Osteoblast (primary cell): ENCODE results near the gene MICAL3. TPM values are rescaled to one million over a fixed set of nuclear protein-coding genes. Genes with fewer than 3 reads are reported as not detected.

Source experiments
- DNase-seq: peaks from one replicate; pipeline ENCODE4 v3.0.0; 2011; ENCODE audit warnings: low spot score, mixed read lengths; ENCODE audit not compliant: insufficient read length; ENCODE audit errors: missing footprints
- H2AFZ ChIP-seq: 2 replicates; pipeline ENCODE4 v1.6.0; 2011; ENCODE audit warnings: mild to moderate bottlenecking, low read length
- H3K27ac ChIP-seq: 2 replicates; pipeline ENCODE4 v1.5.1; 2011; ENCODE audit warnings: mild to moderate bottlenecking, low read depth, low read length, moderate library complexity
- H3K27me3 ChIP-seq: 2 replicates; pipeline ENCODE4 v1.6.0; 2012; ENCODE audit warnings: mild to moderate bottlenecking, control low read depth, inconsistent platforms, low read length, moderate library complexity; ENCODE audit not compliant: insufficient read depth
- H3K36me3 ChIP-seq: 2 replicates; pipeline ENCODE4 v1.5.1; 2011; ENCODE audit warnings: mild to moderate bottlenecking, low read length, control low read depth, moderate library complexity; ENCODE audit not compliant: insufficient read depth
- H3K4me1 ChIP-seq: 2 replicates; pipeline ENCODE4 v1.5.1; 2011; ENCODE audit warnings: mild to moderate bottlenecking, low read length, control low read depth, moderate library complexity; ENCODE audit not compliant: insufficient read depth
- H3K4me2 ChIP-seq: 2 replicates; pipeline ENCODE4 v1.6.0; 2011; ENCODE audit warnings: mild to moderate bottlenecking, low read length; ENCODE audit not compliant: insufficient read depth
- H3K4me3 ChIP-seq: fragments of 200-600 bp; sonication (generic); 3 replicates; pipeline ENCODE4 v1.5.1; 2012; ENCODE audit warnings: mild to moderate bottlenecking, low read length, inconsistent platforms; ENCODE audit not compliant: insufficient read depth
- H3K79me2 ChIP-seq: 2 replicates; pipeline ENCODE4 v1.6.0; 2012; ENCODE audit warnings: mild to moderate bottlenecking, low read length, control low read depth, inconsistent platforms; ENCODE audit not compliant: insufficient read depth
- H3K9me3 ChIP-seq: 2 replicates; pipeline ENCODE4 v1.5.1; 2011; ENCODE audit warnings: low read depth, low read length, control low read depth
- H4K20me1 ChIP-seq: 2 replicates; pipeline ENCODE4 v1.6.0; 2012; ENCODE audit warnings: mild to moderate bottlenecking, low read length, control low read depth; ENCODE audit not compliant: insufficient read depth
- CTCF ChIP-seq: IDR thresholded peaks from 2 replicates; pipeline ENCODE4 v1.5.1; 2011; ENCODE audit warnings: mild to moderate bottlenecking, low read depth, low read length, moderate library complexity; ENCODE audit errors: extremely low read depth
- total RNA-seq: library from RNA; depleted of rRNA; stranded (reverse); fragments of >200 nt; gene quantifications from 2 replicates; pipeline ENCODE4 v1.2.3, GENCODE V29; 2012

Gene MICAL3
- total RNA-seq, 1 donor = 35.1 TPM

- H3K27ac ChIP-seq = no peak overlapping the region
- H4K20me1 ChIP-seq = peaks cover 6% of the 10 kb centered on the region
- peaks cover 3% of the 10 kb centered on the region for H3K79me2 ChIP-seq
- H3K9me3 ChIP-seq = no peaks in the 10 kb centered on the region
- DNase-seq = peak; percentile 65
- no peak for TF ChIP-seq CTCF
- H2AFZ ChIP-seq = no peak overlapping the region
- H3K4me1 ChIP-seq = no peaks in the 10 kb centered on the region
- no peak overlapping the region for H3K4me2 ChIP-seq
- H3K36me3 ChIP-seq = peaks cover 34% of the 10 kb centered on the region
- no peaks in the 10 kb centered on the region for H3K27me3 ChIP-seq
- H3K4me3 ChIP-seq = no peak overlapping the region
Measured at GRCh38 chr22:17873804-17874203, 150.6 kb downstream of the MICAL3 start.

- Histone ChIP-seq H3K27ac (no peak overlapping the region), H4K20me1 (peaks cover 6% of the 10 kb centered on the region), H3K9me3 (no peaks in the 10 kb centered on the region), H3K79me2 (peaks cover 3% of the 10 kb centered on the region), H3K4me1 (no peaks in the 10 kb centered on the region), H3K4me2 (no peak overlapping the region), H2AFZ (no peak overlapping the region), H3K27me3 (no peaks in the 10 kb centered on the region), H3K36me3 (peaks cover 40% of the 10 kb centered on the region), H3K4me3 (no peak overlapping the region)
- no peak for DNase-seq
- no peak for TF ChIP-seq CTCF
Measured at GRCh38 chr22:17873116-17873515, 151.2 kb downstream of the MICAL3 start.

DNA sequence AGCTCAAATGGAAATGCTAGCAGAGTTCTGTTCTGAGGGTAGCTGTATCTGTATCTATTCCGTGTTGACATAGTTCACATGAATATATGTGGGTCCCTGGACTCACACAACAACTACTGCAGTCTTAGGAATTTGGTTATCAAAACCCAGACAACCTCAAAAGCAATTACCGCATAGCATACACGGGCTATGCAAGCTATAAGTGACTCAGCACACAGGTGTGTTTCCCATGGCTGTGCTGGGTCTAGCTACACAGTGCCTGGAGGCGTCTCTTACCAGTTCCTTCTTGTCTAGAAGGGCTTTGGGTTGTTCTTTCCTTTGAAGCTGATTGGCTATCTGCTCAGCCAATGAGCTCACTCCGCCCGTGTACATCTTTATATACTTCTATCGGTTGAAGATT, 151.9 kb downstream of the MICAL3 start:
- no peaks in the 10 kb centered on the region for H3K4me1 ChIP-seq
- H4K20me1 ChIP-seq = peaks cover 3% of the 10 kb centered on the region
- H3K79me2 ChIP-seq = peaks cover 3% of the 10 kb centered on the region
- no peaks in the 10 kb centered on the region for H3K27me3 ChIP-seq
- H3K27ac ChIP-seq = no peak overlapping the region
- no peak overlapping the region for H3K4me2 ChIP-seq
- H2AFZ ChIP-seq = no peak overlapping the region
- H3K9me3 ChIP-seq = no peaks in the 10 kb centered on the region
- no peak for TF ChIP-seq CTCF
- H3K36me3 ChIP-seq = peaks cover 40% of the 10 kb centered on the region
- H3K4me3 ChIP-seq = no peak overlapping the region
- no peak for DNase-seq

DNA sequence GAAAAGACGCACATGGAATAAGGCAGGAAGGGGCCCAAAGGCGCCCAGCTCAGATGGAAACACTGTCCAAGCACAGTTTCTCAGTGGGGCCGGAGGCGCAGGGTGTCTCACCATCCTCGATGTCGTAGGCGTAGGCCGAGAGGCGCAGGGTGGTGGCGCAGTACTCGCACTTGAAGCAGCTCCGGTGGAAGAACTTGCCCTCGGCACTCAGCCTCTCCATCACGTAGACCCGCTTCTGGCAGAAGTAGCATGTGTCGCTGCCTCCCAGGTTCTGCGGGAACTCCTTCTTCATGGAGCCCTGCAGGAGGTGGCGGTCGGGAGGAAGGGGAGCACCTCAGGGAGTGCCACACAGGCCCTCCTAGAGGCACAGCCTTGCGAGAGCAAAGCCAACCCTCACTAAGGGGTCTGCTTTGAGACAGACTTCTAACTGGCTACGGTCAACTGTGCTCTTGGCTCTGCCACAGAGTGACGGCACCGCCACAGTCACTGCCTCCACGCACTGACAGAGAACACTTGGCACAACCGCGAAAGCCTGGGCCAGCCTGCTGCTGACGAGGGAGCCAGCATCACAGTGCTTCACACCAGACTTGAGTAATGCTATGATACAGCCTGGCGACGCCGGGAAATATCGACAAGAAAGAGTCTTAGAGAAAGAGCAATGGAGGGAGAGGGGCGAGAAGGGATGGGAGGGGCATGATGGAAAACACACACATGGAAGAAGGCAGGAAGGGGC, 152.5 kb downstream of the MICAL3 start:
- H3K4me3 ChIP-seq = no peak overlapping the region
- no peaks in the 10 kb centered on the region for H3K9me3 ChIP-seq
- H3K79me2 ChIP-seq = no peaks in the 10 kb centered on the region
- no peak for TF ChIP-seq CTCF
- no peaks in the 10 kb centered on the region for H3K27me3 ChIP-seq
- DNase-seq = peak; percentile 55
- H2AFZ ChIP-seq = no peak overlapping the region
- H4K20me1 ChIP-seq = no peaks in the 10 kb centered on the region
- H3K4me1 ChIP-seq = no peaks in the 10 kb centered on the region
- peaks cover 42% of the 10 kb centered on the region for H3K36me3 ChIP-seq
- no peak overlapping the region for H3K4me2 ChIP-seq
- no peak overlapping the region for H3K27ac ChIP-seq
